MM.1S (cell line): ENCODE measurements around the gene ERC2.

Experiments used
- DNase-seq: peaks from one replicate; pipeline ENCODE4 v3.0.0-alpha.2; 2015
- H2AFZ ChIP-seq: fragments of 300-600 bp; sonication (generic); 2 replicates; pipeline ENCODE4 v1.6.0; 2016; ENCODE audit warnings: antibody characterized with exemption, low read length
- H3F3A ChIP-seq: fragments of 300-600 bp; sonication (generic); 2 replicates; pipeline ENCODE4 v1.6.1; 2016; ENCODE audit warnings: mild to moderate bottlenecking, antibody characterized with exemption, low read length, moderate library complexity, mixed read lengths; ENCODE audit not compliant: insufficient read depth
- H3K27ac ChIP-seq: fragments of 300-600 bp; sonication (generic); 2 replicates; pipeline ENCODE4 v1.5.1; 2016; ENCODE audit warnings: mild to moderate bottlenecking, low read length
- H3K27me3 ChIP-seq: fragments of 300-600 bp; sonication (generic); replicated peaks from 2 replicates; pipeline ENCODE4 v1.6.0; 2016; ENCODE audit warnings: low read length; ENCODE audit not compliant: insufficient read depth
- H3K36me3 ChIP-seq: fragments of 300-600 bp; sonication (generic); replicated peaks from 2 replicates; pipeline ENCODE4 v1.6.1; 2016; ENCODE audit warnings: mild to moderate bottlenecking, low read length, mixed read lengths; ENCODE audit not compliant: insufficient read depth
- H3K4me1 ChIP-seq: fragments of 300-600 bp; sonication (generic); 2 replicates; pipeline ENCODE4 v1.6.1; 2016; ENCODE audit warnings: low read length, mixed read lengths
- H3K4me2 ChIP-seq: fragments of 300-600 bp; sonication (generic); 2 replicates; pipeline ENCODE4 v1.6.0; 2016; ENCODE audit warnings: low read depth, low read length
- H3K4me3 ChIP-seq: fragments of 300-600 bp; sonication (generic); 2 replicates; pipeline ENCODE4 v1.5.1; 2016; ENCODE audit warnings: low read length, mixed read lengths
- H3K79me2 ChIP-seq: fragments of 300-600 bp; sonication (generic); 2 replicates; pipeline ENCODE4 v1.6.1; 2016; ENCODE audit warnings: mixed run types, low read length, mixed read lengths
- H3K9ac ChIP-seq: fragments of 300-600 bp; sonication (generic); 2 replicates; pipeline ENCODE4 v1.6.1; 2016; ENCODE audit warnings: low read length, mixed read lengths
- H3K9me2 ChIP-seq: fragments of 300-600 bp; sonication (generic); replicated peaks from 2 replicates; pipeline ENCODE4 v1.6.1; 2016; ENCODE audit warnings: mild to moderate bottlenecking, low read length, mixed read lengths; ENCODE audit not compliant: insufficient read depth
- H3K9me3 ChIP-seq: fragments of 300-600 bp; sonication (generic); replicated peaks from 2 replicates; pipeline ENCODE4 v1.6.1; 2016; ENCODE audit warnings: mild to moderate bottlenecking, low read length, mixed read lengths; ENCODE audit not compliant: insufficient read depth
- H4K20me1 ChIP-seq: fragments of 300-600 bp; sonication (generic); 2 replicates; pipeline ENCODE4 v1.6.1; 2016; ENCODE audit warnings: mild to moderate bottlenecking, low read length, moderate library complexity, mixed read lengths; ENCODE audit not compliant: insufficient read depth
- EZH2 ChIP-seq: fragments of 300-600 bp; sonication (generic); optimal IDR thresholded peaks from 2 replicates; pipeline ENCODE3; 2017; ENCODE audit warnings: low read depth, mild to moderate bottlenecking, antibody characterized with exemption, low read length, mixed read lengths
- EZH2phosphoT487 ChIP-seq: fragments of 300-600 bp; sonication (generic); IDR thresholded peaks from 2 replicates; pipeline ENCODE4 v1.6.1; 2018; ENCODE audit warnings: antibody characterized with exemption, low read length
- TF ChIP-seq, protein P1 (sequence below): fragments of 300-600 bp; sonication (generic); IDR thresholded peaks from 2 replicates; pipeline ENCODE4 v1.5.1; 2016; ENCODE audit warnings: antibody characterized with exemption, low read length, mixed read lengths

The ERC2 gene

DNA sequence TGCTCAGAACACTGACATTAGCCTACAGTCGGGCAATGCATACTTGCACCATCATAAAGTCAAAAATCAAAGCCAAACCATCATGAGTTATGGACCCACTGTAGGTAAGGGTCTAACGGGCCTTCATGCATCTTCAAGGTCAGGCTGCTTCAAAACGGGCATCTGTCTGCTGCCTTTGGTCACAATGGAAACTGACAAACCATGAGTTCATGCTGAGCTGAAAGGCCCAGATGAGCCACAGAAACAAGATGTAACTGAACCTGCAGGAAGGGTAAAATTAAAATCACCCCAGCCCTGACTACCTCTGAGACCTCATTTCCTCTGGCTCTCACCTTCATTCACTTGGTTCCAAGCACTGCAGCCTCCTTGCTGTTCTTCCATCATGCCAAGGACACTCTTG is 143.8 kb downstream of the ERC2 start:
- Histone ChIP-seq H3K4me3 (no peak overlapping the region), H3K9me3 (no peaks in the 10 kb centered on the region), H3K4me2 (no peak overlapping the region), H3K9me2 (no peaks in the 10 kb centered on the region), H3K4me1 (no peaks in the 10 kb centered on the region), H4K20me1 (no peaks in the 10 kb centered on the region), H3K79me2 (no peaks in the 10 kb centered on the region), H3F3A (no peaks in the 10 kb centered on the region), H3K27ac (no peak overlapping the region), H2AFZ (no peak overlapping the region), H3K9ac (no peak overlapping the region), H3K27me3 (no peaks in the 10 kb centered on the region), H3K36me3 (no peaks in the 10 kb centered on the region)
- TF ChIP-seq EZH2 (no peak), EZH2phosphoT487 (no peak)
- TF ChIP-seq, protein P1, sequence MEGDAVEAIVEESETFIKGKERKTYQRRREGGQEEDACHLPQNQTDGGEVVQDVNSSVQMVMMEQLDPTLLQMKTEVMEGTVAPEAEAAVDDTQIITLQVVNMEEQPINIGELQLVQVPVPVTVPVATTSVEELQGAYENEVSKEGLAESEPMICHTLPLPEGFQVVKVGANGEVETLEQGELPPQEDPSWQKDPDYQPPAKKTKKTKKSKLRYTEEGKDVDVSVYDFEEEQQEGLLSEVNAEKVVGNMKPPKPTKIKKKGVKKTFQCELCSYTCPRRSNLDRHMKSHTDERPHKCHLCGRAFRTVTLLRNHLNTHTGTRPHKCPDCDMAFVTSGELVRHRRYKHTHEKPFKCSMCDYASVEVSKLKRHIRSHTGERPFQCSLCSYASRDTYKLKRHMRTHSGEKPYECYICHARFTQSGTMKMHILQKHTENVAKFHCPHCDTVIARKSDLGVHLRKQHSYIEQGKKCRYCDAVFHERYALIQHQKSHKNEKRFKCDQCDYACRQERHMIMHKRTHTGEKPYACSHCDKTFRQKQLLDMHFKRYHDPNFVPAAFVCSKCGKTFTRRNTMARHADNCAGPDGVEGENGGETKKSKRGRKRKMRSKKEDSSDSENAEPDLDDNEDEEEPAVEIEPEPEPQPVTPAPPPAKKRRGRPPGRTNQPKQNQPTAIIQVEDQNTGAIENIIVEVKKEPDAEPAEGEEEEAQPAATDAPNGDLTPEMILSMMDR, result no peak
- no peak for DNase-seq

DNA sequence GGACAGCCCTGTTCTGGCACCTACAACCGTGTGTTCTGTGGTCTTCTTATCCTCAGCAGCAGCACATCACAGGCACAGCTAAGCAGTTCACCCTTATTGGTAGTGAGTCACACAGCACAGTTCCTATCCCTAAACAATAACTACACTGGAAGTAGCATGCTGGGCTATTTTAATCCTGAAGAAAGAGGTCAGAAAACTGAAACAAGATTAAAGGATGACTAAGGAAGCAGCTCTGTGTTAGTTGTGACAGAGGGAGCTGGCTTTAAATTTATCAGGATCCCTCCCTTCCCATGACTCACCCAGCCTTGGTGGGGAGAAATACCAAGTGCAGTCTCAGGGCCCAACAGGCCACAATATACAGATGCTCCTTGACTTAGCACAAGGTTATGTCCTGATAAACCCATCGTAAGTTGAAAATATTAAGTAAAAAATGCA is 144.3 kb downstream of the ERC2 start:
- TF ChIP-seq EZH2phosphoT487, result no peak
- TF ChIP-seq EZH2, result no peak
- TF ChIP-seq, protein P1, result no peak
- Histone ChIP-seq H3K27ac (no peak overlapping the region), H2AFZ (no peak overlapping the region), H4K20me1 (no peaks in the 10 kb centered on the region), H3K9me3 (no peaks in the 10 kb centered on the region), H3K4me3 (no peak overlapping the region), H3K79me2 (no peaks in the 10 kb centered on the region), H3K4me1 (no peaks in the 10 kb centered on the region), H3K4me2 (no peak overlapping the region), H3K9ac (no peak overlapping the region), H3K36me3 (no peaks in the 10 kb centered on the region), H3K9me2 (no peaks in the 10 kb centered on the region), H3K27me3 (no peaks in the 10 kb centered on the region), H3F3A (no peaks in the 10 kb centered on the region)
- DNase-seq, result no peak

DNA sequence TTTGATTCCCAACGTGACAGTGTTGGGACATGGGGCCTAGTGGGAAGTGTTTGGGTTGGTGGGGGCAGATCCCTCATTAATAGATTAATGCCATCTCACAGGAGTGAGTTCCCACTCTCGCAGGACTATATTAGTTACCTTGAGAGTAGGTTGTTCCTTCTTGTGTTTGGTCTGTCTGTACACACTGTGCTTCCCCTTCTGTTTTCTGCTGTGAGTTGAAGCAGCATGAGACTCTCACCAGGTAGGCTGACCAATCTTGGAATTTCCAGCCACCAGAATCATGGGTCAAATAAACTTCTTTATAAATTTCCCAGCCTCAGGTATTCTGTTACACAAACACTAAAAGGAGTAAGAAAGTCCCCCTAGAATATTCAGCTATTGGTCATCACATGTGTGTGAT is 145.4 kb downstream of the ERC2 start:
- Histone ChIP-seq H3K27me3 (no peaks in the 10 kb centered on the region), H3K4me3 (no peak overlapping the region), H4K20me1 (no peaks in the 10 kb centered on the region), H3K4me2 (no peak overlapping the region), H3K9me3 (no peaks in the 10 kb centered on the region), H3F3A (no peaks in the 10 kb centered on the region), H3K9ac (no peak overlapping the region), H3K4me1 (no peaks in the 10 kb centered on the region), H3K79me2 (no peaks in the 10 kb centered on the region), H2AFZ (no peak overlapping the region), H3K36me3 (no peaks in the 10 kb centered on the region), H3K27ac (no peak overlapping the region), H3K9me2 (no peaks in the 10 kb centered on the region)
- TF ChIP-seq EZH2 (no peak), EZH2phosphoT487 (no peak)
- TF ChIP-seq, protein P1, result no peak
- no peak for DNase-seq

DNA sequence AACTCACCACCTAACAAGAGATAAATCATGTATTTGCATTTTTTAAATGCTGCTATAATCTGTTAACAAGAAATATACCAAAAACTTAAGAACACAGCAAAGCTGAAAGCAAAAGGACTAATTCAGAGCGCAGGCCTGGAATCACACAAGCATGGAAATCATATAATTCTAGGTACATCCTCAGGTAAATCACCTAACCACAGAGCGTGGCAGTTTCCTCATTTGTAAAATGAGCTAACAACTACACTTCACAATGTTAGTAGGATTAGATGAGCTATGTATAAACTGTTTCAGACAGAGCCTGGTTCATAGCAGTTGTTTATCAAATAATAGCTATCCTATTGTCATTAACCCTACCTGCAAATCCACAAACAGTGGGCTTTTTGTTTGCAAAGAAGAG is 146.4 kb downstream of the ERC2 start:
- Histone ChIP-seq H3K9me2 (no peaks in the 10 kb centered on the region), H3K9ac (no peak overlapping the region), H3K4me1 (no peaks in the 10 kb centered on the region), H3K4me3 (no peak overlapping the region), H3K9me3 (no peaks in the 10 kb centered on the region), H3F3A (no peaks in the 10 kb centered on the region), H4K20me1 (no peaks in the 10 kb centered on the region), H3K27me3 (no peaks in the 10 kb centered on the region), H3K27ac (no peak overlapping the region), H3K4me2 (no peak overlapping the region), H3K79me2 (no peaks in the 10 kb centered on the region), H3K36me3 (no peaks in the 10 kb centered on the region), H2AFZ (no peak overlapping the region)
- TF ChIP-seq EZH2 (no peak), EZH2phosphoT487 (no peak)
- TF ChIP-seq, protein P1, result no peak
- no peak for DNase-seq
